CD14-positive monocyte (primary cell): Measurements from ENCODE around the gene CNNM3. TPM values are rescaled to one million over a fixed set of nuclear protein-coding genes. Genes with fewer than 3 reads are reported as not detected.

Source experiments
- DNase-seq, 3 donors: peaks; one replicate each; pipeline ENCODE4 v3.0.0-alpha.2; 2011 to 2022
- H2AFZ ChIP-seq: 2 replicates; pipeline ENCODE4 v1.6.0; 2012; ENCODE audit warnings: mild to moderate bottlenecking, low read depth, low read length, inconsistent platforms; ENCODE audit not compliant: insufficient read depth, poor library complexity, severe bottlenecking
- H3K27ac ChIP-seq, 2 donors: 1 replicate in 1 of 2; 2 replicates in 1 of 2; pipeline ENCODE4 v1.5.1; 2012 to 2013; ENCODE audit warnings: low read length in 2 of 2, control low read depth in 1 of 2, inconsistent platforms in 1 of 2, low read depth in 1 of 2, mild to moderate bottlenecking in 1 of 2
- H3K27me3 ChIP-seq, 2 donors: one replicate each; pipeline versions ENCODE4 v1.6.0 to v1.6.1; 2011 to 2013; ENCODE audit warnings: low read length in 2 of 2; ENCODE audit not compliant: control insufficient read depth in 2 of 2, insufficient read depth in 2 of 2
- H3K36me3 ChIP-seq, 2 donors: replicated peaks in 1 of 2; 1 replicate in 1 of 2; 2 replicates in 1 of 2; pipeline versions ENCODE4 v1.5.1 to v1.6.1; 2012 to 2013; ENCODE audit warnings: low read length in 2 of 2, control low read depth in 1 of 2, inconsistent platforms in 1 of 2, mild to moderate bottlenecking in 1 of 2; ENCODE audit not compliant: insufficient read depth in 2 of 2, control insufficient read depth in 1 of 2
- H3K4me1 ChIP-seq, 2 donors: 1 replicate in 1 of 2; 2 replicates in 1 of 2; pipeline versions ENCODE4 v1.5.1 to v1.6.1; 2012 to 2013; ENCODE audit warnings: low read length in 2 of 2, control low read depth in 1 of 2, inconsistent platforms in 1 of 2, mild to moderate bottlenecking in 1 of 2, moderate library complexity in 1 of 2; ENCODE audit not compliant: insufficient read depth in 2 of 2, control insufficient read depth in 1 of 2
- H3K4me2 ChIP-seq: replicated peaks from 2 replicates; pipeline ENCODE3; 2012; ENCODE audit warnings: low read length, moderate library complexity, mild to moderate bottlenecking; ENCODE audit not compliant: poor library complexity, severe bottlenecking; ENCODE audit errors: extremely low read depth
- H3K4me3 ChIP-seq, 3 experiments: fragments of 200-600 bp in 1 of 3; sonication (generic) in 1 of 3; replicated peaks in 1 of 3; 1 replicate in 2 of 3; 2 replicates in 1 of 3; pipeline ENCODE4 v1.5.1; 2011 to 2013; ENCODE audit warnings: low read length in 3 of 3, mild to moderate bottlenecking in 3 of 3, control low read depth in 2 of 3, low read depth in 2 of 3, inconsistent platforms in 1 of 3, moderate library complexity in 1 of 3
- H3K79me2 ChIP-seq: 2 replicates; pipeline ENCODE4 v1.6.0; 2012; ENCODE audit warnings: mild to moderate bottlenecking, control low read depth, inconsistent platforms, low read length, moderate library complexity; ENCODE audit not compliant: insufficient read depth
- H3K9ac ChIP-seq: 2 replicates; pipeline ENCODE4 v1.6.0; 2017; ENCODE audit warnings: low read length, mild to moderate bottlenecking; ENCODE audit not compliant: insufficient read depth, poor library complexity, severe bottlenecking
- H3K9me3 ChIP-seq, 2 donors: replicated peaks in 1 of 2; 1 replicate in 1 of 2; 2 replicates in 1 of 2; pipeline versions ENCODE4 v1.5.1 to v1.6.1; 2012 to 2013; ENCODE audit warnings: low read length in 2 of 2, control low read depth in 1 of 2; ENCODE audit not compliant: control insufficient read depth in 1 of 2, insufficient read depth in 1 of 2
- H4K20me1 ChIP-seq: 2 replicates; pipeline ENCODE4 v1.6.0; 2012; ENCODE audit warnings: mild to moderate bottlenecking, low read length, control low read depth, moderate library complexity; ENCODE audit not compliant: insufficient read depth
- H3K27ac Mint-ChIP-seq, 7 donors: one replicate each; pipeline ENCODE4 v1.8.0; 2020; ENCODE audit warnings: mild to moderate bottlenecking in 7 of 7, mixed read lengths in 7 of 7, moderate library complexity in 6 of 7, inconsistent platforms in 2 of 7
- H3K27me3 Mint-ChIP-seq, 3 donors: one replicate each; pipeline ENCODE4 v1.8.0; 2021 to 2022; ENCODE audit warnings: low read depth in 3 of 3, mild to moderate bottlenecking in 3 of 3, mixed read lengths in 3 of 3, moderate library complexity in 3 of 3, inconsistent platforms in 1 of 3
- H3K36me3 Mint-ChIP-seq, 2 donors: one replicate each; pipeline ENCODE4 v1.8.0; 2020; ENCODE audit warnings: mixed read lengths in 2 of 2, inconsistent platforms in 1 of 2, mild to moderate bottlenecking in 1 of 2
- H3K4me1 Mint-ChIP-seq: one replicate; pipeline ENCODE4 v1.8.0; 2020; ENCODE audit warnings: mild to moderate bottlenecking, mixed read lengths
- H3K4me3 Mint-ChIP-seq, 2 donors: one replicate each; pipeline ENCODE4 v1.8.0; 2020; ENCODE audit warnings: mild to moderate bottlenecking in 2 of 2, mixed read lengths in 2 of 2, moderate library complexity in 1 of 2
- H3K9me3 Mint-ChIP-seq, 7 donors: one replicate each; pipeline ENCODE4 v1.8.0; 2020 to 2022; ENCODE audit warnings: mixed read lengths in 7 of 7, mild to moderate bottlenecking in 6 of 7, moderate library complexity in 6 of 7, inconsistent platforms in 2 of 7
- WGBS: methylation state at CpG from one replicate; pipeline ENCODE4 v1.1.5; 2013; ENCODE audit warnings: missing lambda C conversion rate; ENCODE audit not compliant: insufficient coverage; 5-methylcytosine and 5-hydroxymethylcytosine counted together
- intact Hi-C, 2 donors: fragments of 100-400 bp; cut with micrococcal nuclease; formaldehyde crosslinking; loops; one replicate each; pipeline versions ENCODE4 v1.15.0 to v1.15.1; 2023
- polyA plus RNA-seq, 3 donors: library from polyadenylated mRNA; depleted of rRNA in 1 of 3; unstranded in 2 of 3; stranded (reverse) in 1 of 3; fragments of 300-500 nt in 2 of 3; fragments of >200 nt in 1 of 3; fragmentation: Illumina TruSeq in 2 of 3; gene quantifications; 1 replicate in 2 of 3; 2 replicates in 1 of 3; pipeline ENCODE4 v1.2.3, GENCODE V29; 2012 to 2021
- TF ChIP-seq, protein P1 (sequence below): fragments of 200-600 bp; IDR thresholded peaks from one replicate; pipeline ENCODE4 v1.8.0; 2022; ENCODE audit warnings: antibody characterized with exemption, mild to moderate bottlenecking

The CNNM3 gene
- polyA plus RNA-seq, 3 donors, result 1.2 to 12.0 (median 4.9) TPM

DNA sequence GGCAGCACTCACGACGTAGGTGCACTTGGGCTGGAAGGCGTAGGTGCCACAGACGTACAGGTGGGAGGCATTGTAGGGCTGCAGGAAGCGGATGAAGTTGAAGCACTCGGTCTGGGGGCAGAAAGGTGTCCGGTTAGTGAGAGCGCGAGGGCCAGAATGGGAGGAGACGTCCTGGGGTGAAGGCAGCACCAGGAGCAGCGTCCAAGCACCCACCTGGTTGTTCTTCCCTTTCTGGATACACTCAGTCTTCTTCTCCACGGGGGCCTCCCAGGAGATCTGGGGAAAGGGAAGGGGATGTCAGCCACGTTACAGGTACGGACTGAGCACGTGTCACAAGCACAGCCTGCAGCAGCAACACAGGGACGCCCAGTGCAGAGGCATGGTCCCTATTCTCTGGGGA, 49.6 kb downstream of the CNNM3 start:
- H3K4me1 Mint-ChIP-seq, result peaks cover 57% of the 10 kb centered on the region
- H3K27me3 Mint-ChIP-seq, result peaks cover 33 to 84% (median 43%) of the 10 kb centered on the region in 3 donors
- H3K4me3 ChIP-seq, result no peak overlapping the region
- WGBS, result 98% methylated on average over 6 of the region's 16 CpGs
- no peak for DNase-seq
- H4K20me1 ChIP-seq, result peaks cover 14% of the 10 kb centered on the region
- H3K9me3 Mint-ChIP-seq, result peaks cover 0 to 8% (median 1%) of the 10 kb centered on the region in 7 donors
- peak overlapping the region in 2 of 7 donors; percentile 15 to 58 for H3K27ac Mint-ChIP-seq
- no peaks in the 10 kb centered on the region for H3K79me2 ChIP-seq
- peaks cover 64 to 77% of the 10 kb centered on the region in 2 donors for H3K4me1 ChIP-seq
- TF ChIP-seq, protein P1, sequence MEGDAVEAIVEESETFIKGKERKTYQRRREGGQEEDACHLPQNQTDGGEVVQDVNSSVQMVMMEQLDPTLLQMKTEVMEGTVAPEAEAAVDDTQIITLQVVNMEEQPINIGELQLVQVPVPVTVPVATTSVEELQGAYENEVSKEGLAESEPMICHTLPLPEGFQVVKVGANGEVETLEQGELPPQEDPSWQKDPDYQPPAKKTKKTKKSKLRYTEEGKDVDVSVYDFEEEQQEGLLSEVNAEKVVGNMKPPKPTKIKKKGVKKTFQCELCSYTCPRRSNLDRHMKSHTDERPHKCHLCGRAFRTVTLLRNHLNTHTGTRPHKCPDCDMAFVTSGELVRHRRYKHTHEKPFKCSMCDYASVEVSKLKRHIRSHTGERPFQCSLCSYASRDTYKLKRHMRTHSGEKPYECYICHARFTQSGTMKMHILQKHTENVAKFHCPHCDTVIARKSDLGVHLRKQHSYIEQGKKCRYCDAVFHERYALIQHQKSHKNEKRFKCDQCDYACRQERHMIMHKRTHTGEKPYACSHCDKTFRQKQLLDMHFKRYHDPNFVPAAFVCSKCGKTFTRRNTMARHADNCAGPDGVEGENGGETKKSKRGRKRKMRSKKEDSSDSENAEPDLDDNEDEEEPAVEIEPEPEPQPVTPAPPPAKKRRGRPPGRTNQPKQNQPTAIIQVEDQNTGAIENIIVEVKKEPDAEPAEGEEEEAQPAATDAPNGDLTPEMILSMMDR, result no peak
- H3K27ac ChIP-seq, result no peak overlapping the region
- peaks cover 22 to 27% of the 10 kb centered on the region in 2 donors for H3K36me3 Mint-ChIP-seq
- intact Hi-C loops, result no loop called here
- H3K4me3 Mint-ChIP-seq, result peak overlapping the region in 1 of 2 donors; percentile 83
- H3K27me3 ChIP-seq, result peaks cover 6 to 63% of the 10 kb centered on the region in 2 donors
- peaks cover 0 to 3% of the 10 kb centered on the region in 2 donors for H3K9me3 ChIP-seq
- H3K36me3 ChIP-seq, result no peaks in the 10 kb centered on the region
- no peak overlapping the region for H3K9ac ChIP-seq
- no peak overlapping the region for H3K4me2 ChIP-seq
- no peak overlapping the region for H2AFZ ChIP-seq

DNA sequence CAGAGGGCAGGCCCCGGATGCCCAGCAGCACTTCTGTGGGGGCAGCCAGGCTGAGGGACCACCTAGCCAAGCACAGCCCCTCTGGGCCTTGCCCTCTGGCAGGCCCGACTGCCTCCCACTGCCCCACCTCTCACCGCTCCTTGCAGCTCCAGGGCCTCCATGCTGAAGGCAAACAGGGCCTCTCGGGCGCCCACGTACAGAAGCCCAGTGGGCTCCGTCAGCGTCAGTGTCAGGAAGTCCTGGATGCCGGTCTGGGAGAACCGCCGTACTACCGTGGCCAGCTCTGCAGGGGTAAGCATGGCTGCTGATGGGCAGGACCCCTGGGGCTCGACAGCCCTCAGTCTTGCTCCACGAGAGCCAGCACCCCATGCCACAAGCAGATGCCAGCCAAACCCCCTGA, 50.1 kb downstream of the CNNM3 start:
- H3K4me3 Mint-ChIP-seq, result peak overlapping the region in 1 of 2 donors; percentile 91
- DNase-seq, result no peak
- peaks cover 0 to 12% (median 1%) of the 10 kb centered on the region in 7 donors for H3K9me3 Mint-ChIP-seq
- no peak overlapping the region for H2AFZ ChIP-seq
- peaks cover 0 to 8% of the 10 kb centered on the region in 2 donors for H3K9me3 ChIP-seq
- H3K4me1 Mint-ChIP-seq, result peaks cover 60% of the 10 kb centered on the region
- peak overlapping the region in 1 of 3 experiments; percentile 78 for H3K4me3 ChIP-seq
- peaks cover 66 to 80% of the 10 kb centered on the region in 2 donors for H3K4me1 ChIP-seq
- H3K9ac ChIP-seq, result no peak overlapping the region
- H3K27me3 ChIP-seq, result peaks cover 11 to 63% of the 10 kb centered on the region in 2 donors
- WGBS, result 46% methylated on average over 13 of the region's 14 CpGs
- no peaks in the 10 kb centered on the region for H3K36me3 ChIP-seq
- peaks cover 22 to 27% of the 10 kb centered on the region in 2 donors for H3K36me3 Mint-ChIP-seq
- peaks cover 14% of the 10 kb centered on the region for H4K20me1 ChIP-seq
- H3K4me2 ChIP-seq, result peak overlapping the region; percentile 84
- H3K27ac Mint-ChIP-seq, result peak overlapping the region in 2 of 7 donors; percentile 36 to 58
- no peaks in the 10 kb centered on the region for H3K79me2 ChIP-seq
- TF ChIP-seq, protein P1, result no peak
- peaks cover 38 to 85% (median 46%) of the 10 kb centered on the region in 3 donors for H3K27me3 Mint-ChIP-seq
- intact Hi-C loops, result no loop called here
- H3K27ac ChIP-seq, result no peak overlapping the region
